Epithelial cell of prostate (primary cell): ENCODE measurements around the gene EML1.

Experiments
- DNase-seq: peaks from one replicate; pipeline ENCODE4 v3.0.0-alpha.2; 2011; ENCODE audit warnings: low read depth, low spot score
- H3K27ac ChIP-seq: fragments of 450-650 bp; 2 replicates; pipeline ENCODE4 v1.5.1; 2017; ENCODE audit warnings: mild to moderate bottlenecking

Gene EML1

GRCh38 chr14:99793213-99794150 lies at the start of gene EML1:
TSS of gene EML1 (plus strand) at chr14:99793413. CDS start at chr14:99793477, 64 bp downstream.
- peak within 1 kb of the TSS; percentile 4 for H3K27ac ChIP-seq
- DNase-seq = no peak

GRCh38 chr14:99744199-99744872 lies 48.9 kb upstream of the EML1 start:
- DNase-seq = no peak
- H3K27ac ChIP-seq = peak overlapping the region; percentile 31

GRCh38 chr14:99744873-99745224 lies 48.4 kb upstream of the EML1 start:
- DNase-seq = no peak
- H3K27ac ChIP-seq = peak overlapping the region; percentile 31

GRCh38 chr14:99745307-99745951 lies 47.8 kb upstream of the EML1 start:
- DNase-seq = no peak
- H3K27ac ChIP-seq = peak overlapping the region; percentile 31

- no peak for DNase-seq
- H3K27ac ChIP-seq = no peak overlapping the region
These were observed 46.0 kb upstream of the EML1 start for GRCh38 chr14:99747167-99747566.

- DNase-seq = no peak
- no peak overlapping the region for H3K27ac ChIP-seq
These were observed 45.5 kb upstream of the EML1 start for GRCh38 chr14:99747582-99748330.

GRCh38 chr14:99748529-99748928 lies 44.7 kb upstream of the EML1 start:
- no peak overlapping the region for H3K27ac ChIP-seq
- no peak for DNase-seq

GRCh38 chr14:99749142-99749541 lies 44.1 kb upstream of the EML1 start:
- no peak for DNase-seq
- H3K27ac ChIP-seq = no peak overlapping the region

- DNase-seq = no peak
- H3K27ac ChIP-seq = no peak overlapping the region
These were observed 43.2 kb upstream of the EML1 start for GRCh38 chr14:99749763-99750715.

GRCh38 chr14:99750746-99751450 lies 42.3 kb upstream of the EML1 start:
- no peak for DNase-seq
- H3K27ac ChIP-seq = no peak overlapping the region

GRCh38 chr14:99751539-99752485 lies 41.4 kb upstream of the EML1 start:
- no peak for DNase-seq

GRCh38 chr14:99752486-99753121 lies 40.6 kb upstream of the EML1 start:
- peak overlapping the region; percentile 81 for H3K27ac ChIP-seq
- DNase-seq = no peak

More at GRCh38 chr14:99751539-99752485, 41.4 kb upstream of the EML1 start:
- H3K27ac ChIP-seq = peak overlapping the region; percentile 81

- peak overlapping the region; percentile 18 for H3K27ac ChIP-seq
- no peak for DNase-seq
These were observed 39.7 kb upstream of the EML1 start for GRCh38 chr14:99753225-99754140.

- DNase-seq = no peak
- peak overlapping the region; percentile 18 for H3K27ac ChIP-seq
These were observed 38.8 kb upstream of the EML1 start for GRCh38 chr14:99754141-99755067.

GRCh38 chr14:99755068-99755405 lies 38.2 kb upstream of the EML1 start:
- no peak for DNase-seq
- H3K27ac ChIP-seq = peak overlapping the region; percentile 18
